HepG2 (cell line): ENCODE measurements around the gene MDM4. TPM values are rescaled to one million over a fixed set of nuclear protein-coding genes. Genes with fewer than 3 reads are reported as not detected.

Experiments used
- ATAC-seq: fragments of 200-7000 bp; cut with Tn5 transposase; 3 replicates; pipeline ENCODE4 v1.9.1; 2020; ENCODE audit warnings: mild to moderate bottlenecking, moderate library complexity
- BruUV-seq: library from RNA; stranded (reverse); fragments of 400-500 nt; replicated peaks from 2 replicates; lab custom pipeline; 2021; lab: Mats Ljungman, UMichigan
- CTCF ChIA-PET: fragments of 300-600 bp; formaldehyde crosslinking; extraction: SDS; loops from one replicate; lab custom pipeline; 2021; ENCODE audit warnings: low total read pairs, inconsistent platforms, low intra/inter-chr PET ratio; lab: Yijun Ruan, JAX
- POLR2A ChIA-PET: fragments of 350-600 bp; sonication (Branson Sonifier 250); formaldehyde crosslinking; loops from one replicate; lab custom pipeline; 2020; ENCODE audit warnings: antibody characterized with exemption, inconsistent platforms; lab: Yijun Ruan, JAX
- DNase-seq: peaks from one replicate; pipeline ENCODE4 v3.0.0-alpha.2; 2015; ENCODE audit warnings: low spot score
- FAIRE-seq: peaks from 3 replicates; lab custom pipeline; 2011; peaks lifted over from hg19 to GRCh38; lab: Jason Lieb, UNC
- H2AFZ ChIP-seq: one replicate; pipeline ENCODE4 v1.6.1; 2011; ENCODE audit warnings: low read length, inconsistent platforms
- H3K27ac ChIP-seq: fragments of 300-600 bp; 3 replicates; pipeline ENCODE4 v1.8.0; 2011; ENCODE audit warnings: mixed run types, mild to moderate bottlenecking, mixed read lengths, low read length, inconsistent platforms; ENCODE audit not compliant: insufficient read depth; ENCODE audit errors: extremely low read length
- H3K27me3 ChIP-seq, 2 experiments: fragments of 200-600 bp in 1 of 2; 2 replicates in 1 of 2; 3 replicates in 1 of 2; pipeline versions ENCODE4 v1.6.0 to v1.8.0; 2011; ENCODE audit warnings: low read length in 2 of 2, mild to moderate bottlenecking in 2 of 2, moderate library complexity in 2 of 2, inconsistent platforms in 1 of 2; ENCODE audit not compliant: insufficient read depth in 2 of 2, control insufficient read depth in 1 of 2
- H3K36me3 ChIP-seq, 2 experiments: fragments of 200-600 bp in 1 of 2; replicated peaks in 1 of 2; 2 replicates in 1 of 2; 3 replicates in 1 of 2; pipeline versions ENCODE4 v1.5.1 to v1.8.0; 2011; ENCODE audit warnings: low read length in 2 of 2, inconsistent platforms in 1 of 2; ENCODE audit not compliant: insufficient read depth in 2 of 2, control insufficient read depth in 1 of 2
- H3K4me1 ChIP-seq: 2 replicates; pipeline ENCODE4 v1.5.1; 2012; ENCODE audit warnings: low read length, inconsistent platforms; ENCODE audit not compliant: insufficient read depth
- H3K4me2 ChIP-seq: 2 replicates; pipeline ENCODE4 v1.6.0; 2011; ENCODE audit warnings: low read depth, low read length, inconsistent platforms
- H3K4me3 ChIP-seq, 3 experiments: fragments of 200-600 bp in 1 of 3; sonication (generic), shearing (Covaris generic) in 1 of 3; replicated peaks in 1 of 3; 2 replicates each; pipeline ENCODE4 v1.5.1; 2011 to 2016; ENCODE audit warnings: low read length in 3 of 3, inconsistent platforms in 2 of 3, low read depth in 2 of 3, mild to moderate bottlenecking in 2 of 3, control low read depth in 1 of 3, mixed read lengths in 1 of 3; ENCODE audit not compliant: insufficient read depth in 1 of 3
- H3K79me2 ChIP-seq: one replicate; pipeline ENCODE4 v1.6.1; 2011; ENCODE audit warnings: low read length, inconsistent platforms; ENCODE audit not compliant: insufficient read depth
- H3K9ac ChIP-seq: 2 replicates; pipeline ENCODE4 v1.6.0; 2011; ENCODE audit warnings: mild to moderate bottlenecking, low read depth, low read length, inconsistent platforms; ENCODE audit not compliant: insufficient read depth
- H3K9me3 ChIP-seq: 2 replicates; pipeline ENCODE4 v1.5.1; 2012; ENCODE audit warnings: mild to moderate bottlenecking, low read length
- H4K20me1 ChIP-seq: 2 replicates; pipeline ENCODE4 v1.6.0; 2011; ENCODE audit warnings: inconsistent platforms, mild to moderate bottlenecking, low read length, moderate library complexity; ENCODE audit not compliant: insufficient read depth
- ARID2 ChIP-seq: sonication (generic); formaldehyde crosslinking; IDR thresholded peaks from 2 replicates; pipeline ENCODE4 v1.8.1; 2022; ENCODE audit warnings: mild to moderate bottlenecking, missing genetic modification reagents, borderline replicate concordance
- CAMTA2 ChIP-seq: sonication (generic); formaldehyde crosslinking; IDR thresholded peaks from 2 replicates; pipeline ENCODE4 v1.4.0; 2020; ENCODE audit warnings: mild to moderate bottlenecking, missing genetic modification reagents, borderline replicate concordance
- GMEB1 ChIP-seq: sonication (generic); formaldehyde crosslinking; IDR thresholded peaks from 2 replicates; pipeline ENCODE4 v1.5.1; 2020; ENCODE audit warnings: missing genetic modification reagents, mild to moderate bottlenecking, borderline replicate concordance
- GTF3A ChIP-seq: sonication (generic); formaldehyde crosslinking; conservative IDR thresholded peaks from 2 replicates; pipeline ENCODE4 v1.4.0; 2020; ENCODE audit warnings: mild to moderate bottlenecking, missing genetic modification reagents
- MYPOP ChIP-seq: sonication (generic); formaldehyde crosslinking; IDR thresholded peaks from 2 replicates; pipeline ENCODE4 v1.8.1; 2023; ENCODE audit warnings: mild to moderate bottlenecking, moderate library complexity, missing genetic modification reagents
- PREB ChIP-seq: sonication (generic); formaldehyde crosslinking; IDR thresholded peaks from 2 replicates; pipeline ENCODE4 v1.4.0; 2020; ENCODE audit warnings: missing genetic modification reagents
- ZNF160 ChIP-seq: sonication (generic); formaldehyde crosslinking; IDR thresholded peaks from 2 replicates; pipeline ENCODE4 v1.8.0; 2022; ENCODE audit warnings: mild to moderate bottlenecking, inconsistent platforms, missing genetic modification reagents
- ZNF768 ChIP-seq: sonication (generic); formaldehyde crosslinking; IDR thresholded peaks from 2 replicates; pipeline ENCODE4 v1.4.0; 2020; ENCODE audit warnings: missing genetic modification reagents
- ZNF770 ChIP-seq: sonication (generic); formaldehyde crosslinking; IDR thresholded peaks from 2 replicates; pipeline ENCODE4 v1.5.0; 2020; ENCODE audit warnings: mild to moderate bottlenecking, missing genetic modification reagents
- WGBS: methylation state at CpG from one replicate; pipeline ENCODE4 v1.1.6; 2017; ENCODE audit warnings: low lambda C conversion rate; 5-methylcytosine and 5-hydroxymethylcytosine counted together
- in situ Hi-C: cut with HindIII; loops from 2 replicates; pipeline ENCODE4 v1.10.0; 2017; ENCODE audit warnings: low pct_unique_long_range_greater_than_20kb; ENCODE audit not compliant: extremely low pct_ligation_motif_present
- intact Hi-C: fragments of 100-400 bp; cut with micrococcal nuclease; formaldehyde crosslinking; loops from one replicate; pipeline ENCODE4 v1.10.0; 2022; ENCODE audit not compliant: unreplicated experiment
- polyA plus RNA-seq, 8 experiments: library from polyadenylated mRNA; depleted of rRNA in 3 of 8; stranded (reverse) in 7 of 8; unstranded in 1 of 8; fragments of >200 nt; fragmentation: Illumina TruSeq in 4 of 8; extraction: Trizol in 4 of 8; gene quantifications; 2 replicates each; pipeline versions ENCODE4 v1.2.1 to v1.2.3, GENCODE V29; 2011 to 2016; ENCODE audit warnings: low read depth in 4 of 8, missing spikeins in 1 of 8, mixed read lengths in 1 of 8; ENCODE audit not compliant: insufficient read depth in 1 of 8
- total RNA-seq, 5 experiments: library from RNA; depleted of rRNA; stranded (reverse); fragments of >200 nt; fragmentation: Illumina TruSeq; extraction: Trizol; gene quantifications; 2 replicates each; pipeline ENCODE4 v1.2.3, GENCODE V29; 2016; ENCODE audit warnings: low read depth in 1 of 5

MDM4 gene
- total and polyA plus RNA-seq, 2 of the 13 experiments (the other 11 are each of a cell fraction or from before 2014, with no cell fraction given): 14.9 to 19.0 TPM

GRCh38 chr1:204511366-204511765 is 4.8 kb upstream of the MDM4 start:
- DNase-seq: no peak
- no peak for FAIRE-seq
- Histone ChIP-seq H4K20me1 (no peaks in the 10 kb centered on the region), H3K27me3 (no peaks in the 10 kb centered on the region; a peak in 1 of 5 replicates), H3K9me3 (no peaks in the 10 kb centered on the region), H3K79me2 (no peaks in the 10 kb centered on the region), H3K4me2 (no peak overlapping the region), H3K4me1 (peaks cover 25% of the 10 kb centered on the region), H3K4me3 (no peak overlapping the region), H3K36me3 (no peaks in the 10 kb centered on the region), H3K27ac (no peak overlapping the region), H3K9ac (no peak overlapping the region), H2AFZ (no peak overlapping the region)
- in situ Hi-C loops: no loop called here
- peak; percentile 51; the same call in 1 of the 2 replicates for TF ChIP-seq ZNF770 (CRISPR knock-in tag)
- no peak for TF ChIP-seq GMEB1 (CRISPR knock-in tag)
- intact Hi-C loops: no loop called here
- POLR2A ChIA-PET: no interaction called here
- CTCF ChIA-PET: no interaction called here
- no peak for ATAC-seq
- no TSS peak for BruUV-seq

- H3K79me2 ChIP-seq: peaks cover 18% of the 10 kb centered on the region
- H4K20me1 ChIP-seq: no peaks in the 10 kb centered on the region
- no peak overlapping the region for H2AFZ ChIP-seq
- in situ Hi-C loops: no loop called here
- H3K4me3 ChIP-seq: no peak overlapping the region
- 0 out of 5 replicates have a peak, but pooled peaks cover 0 to under 1% of the 10 kb centered on the region in 2 experiments for H3K36me3 ChIP-seq
- no peaks in the 10 kb centered on the region for H3K9me3 ChIP-seq
- 73% methylated on average over 15 of the region's 15 CpGs for WGBS
- ChIA-PET CTCF (no interaction called here), POLR2A (no interaction called here)
- H3K27ac ChIP-seq: no peak overlapping the region
- ATAC-seq: no peak
- BruUV-seq: no TSS peak
- H3K4me1 ChIP-seq: peaks cover 34% of the 10 kb centered on the region
- DNase-seq: no peak
- intact Hi-C loops: no loop called here
- FAIRE-seq: no peak
- H3K27me3 ChIP-seq: no peaks in the 10 kb centered on the region; a peak in 1 of 5 replicates
- no peak overlapping the region for H3K4me2 ChIP-seq
- no peak overlapping the region for H3K9ac ChIP-seq
- no peak for TF ChIP-seq MYPOP (CRISPR knock-in tag)
- TF ChIP-seq ZNF160 (CRISPR knock-in tag): no peak
- TF ChIP-seq PREB (CRISPR knock-in tag): no peak
- TF ChIP-seq ZNF768: no peak
- no peak for TF ChIP-seq CAMTA2 (CRISPR knock-in tag)
- TF ChIP-seq ARID2: no peak
- TF ChIP-seq GTF3A (CRISPR knock-in tag): no peak
Measured at GRCh38 chr1:204513117-204513716, 3.0 kb upstream of the MDM4 start.
